K562 (cell line): ENCODE results near the gene SLC4A9. TPM values are rescaled to one million over a fixed set of nuclear protein-coding genes. Genes with fewer than 3 reads are reported as not detected.
A peak's percentile ranks its signal among the peaks of the same experiment; 100 is the strongest.

ENCODE experiments used
- ATAC-seq: fragments of 200-7000 bp; cut with Tn5 transposase; 3 replicates; pipeline ENCODE4 v1.9.1; 2020; ENCODE audit warnings: moderate library complexity
- BruUV-seq: library from RNA; stranded (reverse); fragments of 400-500 nt; replicated peaks from 2 replicates; lab custom pipeline; 2021; lab: Mats Ljungman, UMichigan
- CTCF ChIA-PET: fragments of 300-600 bp; formaldehyde crosslinking; extraction: SDS; loops from one replicate; lab custom pipeline; 2021; ENCODE audit warnings: low intra/inter-chr PET ratio; lab: Yijun Ruan, JAX
- POLR2A ChIA-PET: fragments of 300-600, 350-650 bp; sonication (Branson Sonifier 250); formaldehyde crosslinking; extraction: SDS; loops from one replicate; lab custom pipeline; 2021; ENCODE audit warnings: antibody characterized with exemption, inconsistent platforms; lab: Yijun Ruan, JAX
- DNase-seq, 4 experiments: peaks; one replicate each; pipeline versions ENCODE4 v3.0.0 to v3.0.0-alpha.2; 2011 to 2018; ENCODE audit warnings: low spot score in 3 of 4, mixed read lengths in 3 of 4; ENCODE audit errors: extremely low read depth in 1 of 4
- FAIRE-seq: peaks from 2 replicates; lab custom pipeline; 2011; peaks lifted over from hg19 to GRCh38; lab: Jason Lieb, UNC
- H2AFZ ChIP-seq: 2 replicates; pipeline ENCODE4 v1.6.0; 2011; ENCODE audit warnings: low read depth, low read length, control low read depth, inconsistent platforms
- H3K27ac ChIP-seq: fragments of 200-600 bp; 3 replicates; pipeline ENCODE4 v1.8.0; 2011; ENCODE audit warnings: low read depth, mild to moderate bottlenecking, control low read depth, inconsistent platforms, low read length, moderate library complexity, mixed read lengths; ENCODE audit errors: extremely low read depth
- H3K27me3 ChIP-seq, 2 experiments: fragments of 300-600 bp in 1 of 2; 2 replicates in 1 of 2; 3 replicates in 1 of 2; pipeline versions ENCODE4 v1.6.0 to v1.8.0; 2011; ENCODE audit warnings: inconsistent platforms in 2 of 2, low read length in 2 of 2, mild to moderate bottlenecking in 1 of 2, mixed read lengths in 1 of 2, moderate library complexity in 1 of 2; ENCODE audit not compliant: control insufficient read depth in 2 of 2, insufficient read depth in 2 of 2
- H3K36me3 ChIP-seq: fragments of 300-600 bp; 3 replicates; pipeline ENCODE4 v1.8.0; 2011; ENCODE audit warnings: mild to moderate bottlenecking, low read length, inconsistent platforms; ENCODE audit not compliant: control insufficient read depth, insufficient read depth
- H3K4me1 ChIP-seq, 2 experiments: fragments of 200-600 bp in 1 of 2; replicated peaks in 1 of 2; 2 replicates in 1 of 2; 3 replicates in 1 of 2; pipeline versions ENCODE4 v1.5.1 to v1.8.0; 2011; ENCODE audit warnings: inconsistent platforms in 2 of 2, low read length in 2 of 2, mild to moderate bottlenecking in 1 of 2, mixed read lengths in 1 of 2, moderate library complexity in 1 of 2; ENCODE audit not compliant: control insufficient read depth in 2 of 2, insufficient read depth in 2 of 2
- H3K4me2 ChIP-seq: 2 replicates; pipeline ENCODE4 v1.6.1; 2011; ENCODE audit warnings: low read length, control low read depth, inconsistent platforms, mixed read lengths; ENCODE audit not compliant: insufficient read depth
- H3K4me3 ChIP-seq: fragments of 200-600 bp; sonication (generic), shearing (Covaris generic); 2 replicates; pipeline ENCODE4 v1.5.1; 2016; ENCODE audit warnings: control low read depth, inconsistent platforms
- H3K79me2 ChIP-seq: fragments of 200-600 bp; 3 replicates; pipeline ENCODE4 v1.8.0; 2011; ENCODE audit warnings: low read length, inconsistent platforms; ENCODE audit not compliant: control insufficient read depth, insufficient read depth
- H3K9ac ChIP-seq, 2 experiments: 2 replicates each; pipeline versions ENCODE4 v1.6.0 to v1.6.1; 2011; ENCODE audit warnings: low read depth in 2 of 2, low read length in 2 of 2, control low read depth in 1 of 2, inconsistent platforms in 1 of 2, mild to moderate bottlenecking in 1 of 2, mixed read lengths in 1 of 2; ENCODE audit not compliant: insufficient read depth in 1 of 2
- H3K9me1 ChIP-seq: one replicate; pipeline ENCODE4 v1.6.0; 2011; ENCODE audit warnings: inconsistent platforms, mild to moderate bottlenecking, low read length, moderate library complexity; ENCODE audit not compliant: control insufficient read depth, insufficient read depth
- H3K9me3 ChIP-seq: replicated peaks from 2 replicates; pipeline ENCODE4 v1.5.1; 2011; ENCODE audit warnings: low read depth, low read length, inconsistent platforms; ENCODE audit not compliant: control insufficient read depth, insufficient read depth
- H4K20me1 ChIP-seq: replicated peaks from 2 replicates; pipeline ENCODE4 v1.6.1; 2011; ENCODE audit warnings: low read length, inconsistent platforms, mixed read lengths; ENCODE audit not compliant: control insufficient read depth, insufficient read depth
- E2F3 ChIP-seq: fragments of 250-450 bp; sonication (Bioruptor Pico); IDR thresholded peaks from 2 replicates; pipeline ENCODE4 v1.4.0; 2020; ENCODE audit warnings: mild to moderate bottlenecking
- PCBP2 ChIP-seq: fragments of 200-400 bp; formaldehyde crosslinking; IDR thresholded peaks from 2 replicates; pipeline ENCODE4 v1.6.1; 2018; ENCODE audit warnings: low read length, low read depth, mild to moderate bottlenecking, moderate library complexity; ENCODE audit not compliant: poor library complexity, severe bottlenecking
- PHF8 ChIP-seq: fragments of 200-600 bp; sonication (generic); IDR thresholded peaks from 2 replicates; pipeline ENCODE4 v1.6.1; 2012; ENCODE audit warnings: mixed run types, mild to moderate bottlenecking, inconsistent platforms, low read length, moderate library complexity, borderline replicate concordance
- WGBS: fragments of 100-300 bp; shearing (Covaris generic); methylation state at CpG from one replicate; pipeline ENCODE4 v1.1.6; 2016; ENCODE audit warnings: low coverage, mixed read lengths; ENCODE audit not compliant: insufficient coverage; ENCODE audit errors: missing lambda C conversion rate; 5-methylcytosine and 5-hydroxymethylcytosine counted together
- in situ Hi-C: fragments of 300-500 bp; cut with MboI; formaldehyde crosslinking; loops from 4 replicates; pipeline ENCODE4 v1.15.0; 2018; ENCODE audit warnings: inconsistent platforms, mixed read lengths
- intact Hi-C: fragments of 100-400 bp; cut with micrococcal nuclease; formaldehyde crosslinking; loops from 2 replicates; pipeline ENCODE4 v1.14.2; 2022
- polyA plus RNA-seq, 8 experiments: library from polyadenylated mRNA; depleted of rRNA in 4 of 8; stranded (reverse) in 5 of 8; unstranded in 3 of 8; fragments of >200 nt; fragmentation: Nextera tagmentation in 2 of 8; fragmentation: Illumina TruSeq in 1 of 8; extraction: Ambion mirVana in 2 of 8; extraction: Trizol in 1 of 8; gene quantifications; 2 replicates each; pipeline versions ENCODE4 v1.2.1 to v1.2.3, GENCODE V29; 2011 to 2014; ENCODE audit warnings: inconsistent platforms in 1 of 8, missing spikeins in 1 of 8
- total RNA-seq, 7 experiments: library from RNA; depleted of rRNA in 6 of 7; stranded (reverse); fragments of >200 nt in 6 of 7; fragmentation: Illumina TruSeq in 2 of 7; extraction: Trizol in 2 of 7; gene quantifications; 2 replicates each; pipeline versions ENCODE4 v1.2.1 to v1.2.3, GENCODE V29; 2011 to 2021; ENCODE audit warnings: low replicate concordance in 1 of 7
- TF ChIP-seq, protein P1 (sequence below): fragments of 450-650 bp; IDR thresholded peaks from 2 replicates; pipeline ENCODE4 v1.6.1; 2016; ENCODE audit warnings: missing biosample characterization, missing genetic modification characterization
- TF ChIP-seq, protein P2 (sequence below), 2 experiments: fragments of 450-650 bp in 1 of 2; sonication (generic) in 1 of 2; formaldehyde crosslinking in 1 of 2; IDR thresholded peaks; 2 replicates each; pipeline versions ENCODE4 v1.7.1 to v1.9.0; 2016 to 2022; ENCODE audit warnings: inconsistent platforms in 1 of 2, mild to moderate bottlenecking in 1 of 2, missing genetic modification reagents in 1 of 2
- TF ChIP-seq, protein P3 (sequence below): conservative IDR thresholded peaks from 2 replicates; pipeline ENCODE4 v1.6.1; 2011; ENCODE audit warnings: low read depth, mild to moderate bottlenecking, low read length; ENCODE audit not compliant: control insufficient read depth

Gene SLC4A9
- total and polyA plus RNA-seq, 9 of the 15 experiments (the other 6 are each of a cell fraction or from before 2014, with no cell fraction given), result 0.05 to 0.13 TPM; not detected in 7

DNA sequence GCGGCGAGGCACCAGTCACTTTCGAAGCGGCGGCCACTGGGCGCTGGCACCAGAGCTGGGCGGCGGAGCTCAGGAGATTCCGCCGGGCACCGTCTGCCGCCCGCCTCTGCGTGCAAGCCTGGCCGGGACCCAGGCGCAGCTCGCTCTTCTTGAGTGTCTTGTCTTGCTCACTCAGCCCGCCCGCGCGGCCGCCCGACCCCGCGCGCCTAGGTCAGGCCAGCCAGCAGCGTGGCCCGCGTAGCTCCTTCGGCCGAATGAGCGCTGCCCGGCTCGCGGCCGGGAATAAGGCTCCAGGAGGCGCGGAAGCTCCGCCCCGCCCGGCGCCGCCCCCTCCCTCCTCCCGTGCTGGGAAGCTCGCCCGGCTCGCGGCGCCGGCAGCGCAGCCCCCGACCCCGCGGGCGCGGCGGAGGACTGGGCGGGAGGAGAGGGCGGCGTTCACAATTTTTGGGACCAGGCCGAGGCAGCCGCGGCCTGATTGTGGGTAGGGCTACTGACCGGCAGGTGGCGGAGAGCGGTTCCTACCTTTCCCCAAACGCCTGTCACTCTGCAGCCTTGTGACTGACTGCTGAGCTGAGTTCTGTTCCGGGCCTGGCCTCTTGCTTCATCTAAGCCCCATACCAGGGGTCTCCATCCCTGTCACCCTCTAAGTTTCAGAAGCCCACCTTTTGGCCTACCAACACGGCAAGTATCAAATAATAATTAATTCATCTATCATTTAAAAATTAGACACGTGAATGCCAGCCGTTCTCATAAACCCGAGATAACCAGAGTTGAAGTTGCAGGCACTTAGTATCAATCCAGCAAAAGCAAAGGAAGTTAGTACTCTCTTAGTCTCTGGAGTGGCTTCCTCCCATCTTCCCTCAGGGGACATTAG is 13.4 kb upstream of the SLC4A9 start, which contains the start of gene HBEGF:
HBEGF (minus strand) TSS at position 256 of the 874 bp plus-strand sequence. CDS start 275 bp downstream, outside the sequence.
- CTCF ChIA-PET, result interaction anchor here (0.5 to 1.2 kb wide), 4 partner anchors 100 to 372 kb away, joined by 3 to 4 read pairs (median 4); no protein-coding TSS in a partner anchor
- Histone ChIP-seq H3K36me3 (no peaks in the 10 kb centered on the region), H3K27me3 (no peaks in the 10 kb centered on the region), H3K4me3 (peak within 1 kb of the TSS; percentile 42), H2AFZ (peak within 1 kb of the TSS; percentile 86), H3K4me2 (peak within 1 kb of the TSS; percentile 77), H3K27ac (no peak within 1 kb of the TSS), H3K4me1 (peaks cover 13 to 23% of the 10 kb centered on the region in 2 experiments; a peak in 4 of 5 replicates), H3K9me1 (no peaks in the 10 kb centered on the region), H4K20me1 (no peaks in the 10 kb centered on the region), H3K9ac (peak within 1 kb of the TSS; percentile 27 to 88), H3K79me2 (no peaks in the 10 kb centered on the region), H3K9me3 (no peaks in the 10 kb centered on the region)
- FAIRE-seq, result peak; percentile 75
- peak; percentile 92 to 97 (median 94) for DNase-seq
- WGBS, result 10% methylated on average over 46 of the region's 72 CpGs
- ATAC-seq, result peak; percentile 94
- POLR2A ChIA-PET, result interaction anchor here (0.6 to 2.8 kb wide), 13 partner anchors 9 to 373 kb away, joined by 3 to 19 read pairs (median 4); partner anchors contain the start of gene PFDN1
- in situ Hi-C loops (no loop called here), intact Hi-C loops (loop anchor here (1.0 to 2.0 kb wide), 2 partner anchors 102 to 172 kb away; partner anchors contain the start of gene CYSTM1)
- BruUV-seq, result no TSS peak
- TF ChIP-seq, protein P1, sequence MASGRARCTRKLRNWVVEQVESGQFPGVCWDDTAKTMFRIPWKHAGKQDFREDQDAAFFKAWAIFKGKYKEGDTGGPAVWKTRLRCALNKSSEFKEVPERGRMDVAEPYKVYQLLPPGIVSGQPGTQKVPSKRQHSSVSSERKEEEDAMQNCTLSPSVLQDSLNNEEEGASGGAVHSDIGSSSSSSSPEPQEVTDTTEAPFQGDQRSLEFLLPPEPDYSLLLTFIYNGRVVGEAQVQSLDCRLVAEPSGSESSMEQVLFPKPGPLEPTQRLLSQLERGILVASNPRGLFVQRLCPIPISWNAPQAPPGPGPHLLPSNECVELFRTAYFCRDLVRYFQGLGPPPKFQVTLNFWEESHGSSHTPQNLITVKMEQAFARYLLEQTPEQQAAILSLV (tag), result no peak
- peak; percentile 44; the same call in 1 of the 2 replicates for TF ChIP-seq PHF8
- TF ChIP-seq, protein P2, sequence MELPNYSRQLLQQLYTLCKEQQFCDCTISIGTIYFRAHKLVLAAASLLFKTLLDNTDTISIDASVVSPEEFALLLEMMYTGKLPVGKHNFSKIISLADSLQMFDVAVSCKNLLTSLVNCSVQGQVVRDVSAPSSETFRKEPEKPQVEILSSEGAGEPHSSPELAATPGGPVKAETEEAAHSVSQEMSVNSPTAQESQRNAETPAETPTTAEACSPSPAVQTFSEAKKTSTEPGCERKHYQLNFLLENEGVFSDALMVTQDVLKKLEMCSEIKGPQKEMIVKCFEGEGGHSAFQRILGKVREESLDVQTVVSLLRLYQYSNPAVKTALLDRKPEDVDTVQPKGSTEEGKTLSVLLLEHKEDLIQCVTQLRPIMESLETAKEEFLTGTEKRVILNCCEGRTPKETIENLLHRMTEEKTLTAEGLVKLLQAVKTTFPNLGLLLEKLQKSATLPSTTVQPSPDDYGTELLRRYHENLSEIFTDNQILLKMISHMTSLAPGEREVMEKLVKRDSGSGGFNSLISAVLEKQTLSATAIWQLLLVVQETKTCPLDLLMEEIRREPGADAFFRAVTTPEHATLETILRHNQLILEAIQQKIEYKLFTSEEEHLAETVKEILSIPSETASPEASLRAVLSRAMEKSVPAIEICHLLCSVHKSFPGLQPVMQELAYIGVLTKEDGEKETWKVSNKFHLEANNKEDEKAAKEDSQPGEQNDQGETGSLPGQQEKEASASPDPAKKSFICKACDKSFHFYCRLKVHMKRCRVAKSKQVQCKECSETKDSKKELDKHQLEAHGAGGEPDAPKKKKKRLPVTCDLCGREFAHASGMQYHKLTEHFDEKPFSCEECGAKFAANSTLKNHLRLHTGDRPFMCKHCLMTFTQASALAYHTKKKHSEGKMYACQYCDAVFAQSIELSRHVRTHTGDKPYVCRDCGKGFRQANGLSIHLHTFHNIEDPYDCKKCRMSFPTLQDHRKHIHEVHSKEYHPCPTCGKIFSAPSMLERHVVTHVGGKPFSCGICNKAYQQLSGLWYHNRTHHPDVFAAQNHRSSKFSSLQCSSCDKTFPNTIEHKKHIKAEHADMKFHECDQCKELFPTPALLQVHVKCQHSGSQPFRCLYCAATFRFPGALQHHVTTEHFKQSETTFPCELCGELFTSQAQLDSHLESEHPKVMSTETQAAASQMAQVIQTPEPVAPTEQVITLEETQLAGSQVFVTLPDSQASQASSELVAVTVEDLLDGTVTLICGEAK (IDR thresholded peaks at IDR 0.05), result peak; percentile 57
- TF ChIP-seq, protein P2 (CRISPR knock-in tag; IDR thresholded peaks at IDR 0.05), result no peak
- no peak for TF ChIP-seq PCBP2
- TF ChIP-seq E2F3, result no peak
- TF ChIP-seq, protein P3, sequence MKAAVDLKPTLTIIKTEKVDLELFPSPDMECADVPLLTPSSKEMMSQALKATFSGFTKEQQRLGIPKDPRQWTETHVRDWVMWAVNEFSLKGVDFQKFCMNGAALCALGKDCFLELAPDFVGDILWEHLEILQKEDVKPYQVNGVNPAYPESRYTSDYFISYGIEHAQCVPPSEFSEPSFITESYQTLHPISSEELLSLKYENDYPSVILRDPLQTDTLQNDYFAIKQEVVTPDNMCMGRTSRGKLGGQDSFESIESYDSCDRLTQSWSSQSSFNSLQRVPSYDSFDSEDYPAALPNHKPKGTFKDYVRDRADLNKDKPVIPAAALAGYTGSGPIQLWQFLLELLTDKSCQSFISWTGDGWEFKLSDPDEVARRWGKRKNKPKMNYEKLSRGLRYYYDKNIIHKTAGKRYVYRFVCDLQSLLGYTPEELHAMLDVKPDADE, result peak; percentile 56; the same call in 1 of the 2 replicates
